ENCODE results near the gene EFL1.

Gene EFL1

GRCh38 chr15:82135638-82136037, 126.9 kb downstream of the EFL1 start:
- peak; percentile 87 for DNase-seq (ENCODE audit: low read depth, low spot score)
- in situ Hi-C loops (cut with HindIII; ENCODE audit: low sequenced_read_pairs), result no loop called here
- no peak for TF ChIP-seq CTCF (IDR thresholded peaks at IDR 0.05; ENCODE audit: low read depth, low read length)
- no peak overlapping the region for H3K4me3 ChIP-seq (ENCODE audit: low read depth, low read length)

- in situ Hi-C loops (cut with HindIII; ENCODE audit: low sequenced_read_pairs), result no loop called here
- DNase-seq (ENCODE audit: low read depth, low spot score), result no peak
- H3K4me3 ChIP-seq (ENCODE audit: low read depth, low read length), result no peak overlapping the region
- no peak for TF ChIP-seq CTCF (IDR thresholded peaks at IDR 0.05; ENCODE audit: low read depth, low read length)
These were observed 128.1 kb downstream of the EFL1 start for GRCh38 chr15:82134461-82134860.

- in situ Hi-C loops (cut with HindIII; ENCODE audit: low sequenced_read_pairs), result no loop called here
- no peak for TF ChIP-seq CTCF (IDR thresholded peaks at IDR 0.05; ENCODE audit: low read depth, low read length)
- no peak overlapping the region for H3K4me3 ChIP-seq (ENCODE audit: low read depth, low read length)
- DNase-seq (ENCODE audit: low read depth, low spot score), result no peak
These were observed 129.3 kb downstream of the EFL1 start for GRCh38 chr15:82133251-82133650.

- in situ Hi-C loops (cut with HindIII; ENCODE audit: low sequenced_read_pairs), result no loop called here
- no peak for TF ChIP-seq CTCF (IDR thresholded peaks at IDR 0.05; ENCODE audit: low read depth, low read length)
- DNase-seq (ENCODE audit: low read depth, low spot score), result peak; percentile 89
- H3K4me3 ChIP-seq (ENCODE audit: low read depth, low read length), result no peak overlapping the region
These were observed 129.8 kb downstream of the EFL1 start for GRCh38 chr15:82132742-82133141.

GRCh38 chr15:82132096-82132495, 130.4 kb downstream of the EFL1 start:
- peak; percentile 36 for DNase-seq (ENCODE audit: low read depth, low spot score)
- in situ Hi-C loops (cut with HindIII; ENCODE audit: low sequenced_read_pairs), result no loop called here
- no peak overlapping the region for H3K4me3 ChIP-seq (ENCODE audit: low read depth, low read length)
- TF ChIP-seq CTCF (IDR thresholded peaks at IDR 0.05; ENCODE audit: low read depth, low read length), result no peak

- DNase-seq (ENCODE audit: low read depth, low spot score), result no peak
- in situ Hi-C loops (cut with HindIII; ENCODE audit: low sequenced_read_pairs), result no loop called here
- TF ChIP-seq CTCF (IDR thresholded peaks at IDR 0.05; ENCODE audit: low read depth, low read length), result no peak
- H3K4me3 ChIP-seq (ENCODE audit: low read depth, low read length), result no peak overlapping the region
These were observed 132.3 kb downstream of the EFL1 start for GRCh38 chr15:82130248-82130647.

- H3K4me3 ChIP-seq (ENCODE audit: low read depth, low read length), result no peak overlapping the region
- no peak for TF ChIP-seq CTCF (IDR thresholded peaks at IDR 0.05; ENCODE audit: low read depth, low read length)
- in situ Hi-C loops (cut with HindIII; ENCODE audit: low sequenced_read_pairs), result no loop called here
- DNase-seq (ENCODE audit: low read depth, low spot score), result peak; percentile 91
These were observed 132.8 kb downstream of the EFL1 start for GRCh38 chr15:82129761-82130160.

Measured in astrocyte of the spinal cord (primary cell).